Activated T-cell treated with anti-CD3 and anti-CD28 coated beads, Interleukin-2, amount 50 U/mL, for 1 hour (primary cell): ENCODE data around the gene OCLN.
"Not testable (repeated sequence)": the region's sequence is repeated elsewhere in the genome, so short reads cannot be mapped to it uniquely, and the experiment has no call there.

Experiments
- DNase-seq: peaks from one replicate; pipeline ENCODE4 v3.0.0-alpha.2; 2020

Gene OCLN

GRCh38 chr5:69492923-69493395 is 369 bp downstream of the OCLN start:
- no peak for DNase-seq

DNA sequence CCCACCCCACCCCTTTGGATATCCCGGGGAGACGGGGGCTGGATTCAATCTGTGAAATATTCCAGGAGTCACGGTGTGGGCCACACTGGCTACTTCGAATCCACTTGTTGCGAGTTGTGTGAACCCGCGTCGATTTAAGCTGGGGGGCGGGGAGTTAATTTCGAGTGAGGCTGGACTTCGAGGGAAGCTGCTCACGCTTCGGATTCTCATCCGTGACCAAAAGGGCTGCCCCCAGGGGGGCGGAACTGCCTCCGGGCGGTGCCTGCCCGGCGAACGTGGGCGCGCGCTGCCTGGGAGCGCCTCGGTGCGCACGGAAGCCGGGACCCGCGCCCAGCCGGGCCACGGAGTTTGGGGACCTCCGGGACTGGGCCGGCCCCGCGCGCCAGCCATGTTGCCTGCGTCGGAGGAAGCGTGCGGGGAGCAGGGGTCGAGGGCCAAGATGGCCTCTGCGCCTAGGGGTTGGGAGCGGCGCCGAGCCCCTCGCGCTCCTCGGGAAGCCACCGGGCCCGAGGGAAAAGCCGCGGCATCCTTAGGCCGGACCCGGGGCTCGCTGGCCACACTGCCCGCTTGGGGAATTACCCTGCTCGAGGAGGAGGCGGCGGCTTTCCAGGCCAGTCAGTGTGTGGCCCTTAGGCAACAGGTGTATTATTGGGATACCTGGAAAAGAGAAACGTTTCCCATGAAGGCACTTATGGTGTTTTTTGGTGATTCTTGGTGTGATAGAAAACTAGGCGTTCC is 975 bp downstream of the OCLN start:
- DNase-seq: no peak

DNA sequence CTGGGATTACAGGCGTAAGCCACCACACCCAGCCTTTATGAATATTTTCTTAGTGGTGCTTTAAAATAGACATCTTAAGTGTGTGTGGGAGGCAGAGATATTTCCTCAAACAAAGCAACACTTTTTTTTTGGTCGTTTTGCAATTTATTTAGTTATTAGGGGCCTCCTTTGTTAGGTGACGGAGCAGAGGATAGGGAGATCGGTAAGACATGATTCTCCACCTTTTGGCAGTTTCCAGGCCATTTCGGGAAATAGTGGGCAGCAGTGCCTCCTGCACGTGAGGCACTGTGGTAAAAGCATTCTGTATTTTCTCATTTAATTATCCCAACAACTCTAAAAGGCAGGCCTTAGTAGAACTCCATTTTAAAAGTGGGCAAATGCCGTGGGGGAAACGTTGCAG is 1.9 kb downstream of the OCLN start:
- DNase-seq: no peak

GRCh38 chr5:69497006-69497520 is 4.5 kb downstream of the OCLN start:
- DNase-seq: no peak

DNA sequence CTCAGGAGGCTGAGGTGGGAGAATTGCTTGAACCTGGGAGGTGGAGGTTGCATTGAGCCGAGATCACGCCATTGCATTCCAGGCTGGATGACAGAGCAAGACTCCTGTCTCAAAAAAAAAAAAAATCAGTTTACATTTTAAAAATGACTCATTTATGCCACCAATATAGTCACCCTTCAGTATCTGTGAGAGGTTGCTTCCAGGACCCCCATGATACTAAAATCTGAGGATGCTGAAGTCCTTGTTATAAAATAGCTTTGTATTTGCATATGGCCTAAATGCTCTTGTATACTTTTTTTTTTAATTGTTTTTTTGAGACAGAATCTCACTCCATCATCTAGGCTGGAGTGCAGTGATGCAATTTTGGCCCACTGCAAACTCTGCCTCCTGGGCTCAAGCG is 5.8 kb downstream of the OCLN start:
- no peak for DNase-seq

GRCh38 chr5:69502367-69502766 is 9.8 kb downstream of the OCLN start:
- no peak for DNase-seq

DNA sequence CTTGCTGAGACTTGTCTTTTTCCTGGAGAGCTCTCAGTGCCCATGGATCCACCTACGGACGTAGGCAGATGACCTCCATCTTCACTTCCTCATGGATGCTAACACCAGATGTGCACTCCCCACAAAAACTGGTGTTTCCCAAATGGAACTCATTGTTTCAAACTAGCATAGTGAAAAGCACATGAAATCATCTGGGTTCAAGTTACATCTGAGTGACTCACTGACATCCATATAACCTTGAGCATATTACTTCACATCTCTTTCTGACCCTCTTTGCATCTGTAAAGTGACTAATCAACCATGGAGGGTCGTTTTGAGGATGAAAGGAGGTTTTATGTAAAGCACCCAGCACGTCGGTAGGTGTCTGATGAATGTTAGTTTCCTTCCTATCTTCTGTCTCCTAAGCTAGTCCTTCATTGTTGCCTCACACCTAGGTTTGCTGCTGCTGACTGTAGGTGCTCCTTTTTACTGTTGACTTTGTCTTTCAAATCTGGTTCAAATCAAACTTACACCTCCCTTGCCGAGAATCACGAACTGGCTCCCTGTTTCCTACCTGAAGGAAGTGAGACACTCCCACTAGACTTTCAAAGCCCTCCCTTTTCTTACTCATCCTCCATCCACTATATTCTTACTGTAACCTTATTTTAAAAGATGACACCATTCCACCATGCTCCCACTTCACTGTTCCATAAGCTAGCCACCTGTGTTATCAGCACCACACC is 10.3 kb downstream of the OCLN start:
- no peak for DNase-seq

DNA sequence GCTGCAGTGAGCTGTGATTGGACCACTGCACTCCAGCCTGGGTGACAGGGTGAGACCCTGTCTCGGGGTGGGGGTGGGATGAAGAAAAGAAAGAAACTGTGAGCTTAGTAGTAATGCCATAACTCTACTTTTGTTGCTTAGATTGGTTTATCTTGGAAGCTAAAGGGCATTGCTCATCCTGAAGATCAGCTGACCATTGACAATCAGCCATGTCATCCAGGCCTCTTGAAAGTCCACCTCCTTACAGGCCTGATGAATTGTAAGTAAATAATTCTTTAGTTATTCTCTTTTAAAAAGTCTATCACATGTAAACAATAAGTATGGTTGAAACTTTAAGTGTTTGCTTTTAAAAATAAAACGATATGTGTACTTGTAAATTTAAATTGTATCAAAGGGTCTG is 11.4 kb downstream of the OCLN start:
- DNase-seq: no peak

GRCh38 chr5:69505306-69505705 is 12.7 kb downstream of the OCLN start:
- no peak for DNase-seq

DNA sequence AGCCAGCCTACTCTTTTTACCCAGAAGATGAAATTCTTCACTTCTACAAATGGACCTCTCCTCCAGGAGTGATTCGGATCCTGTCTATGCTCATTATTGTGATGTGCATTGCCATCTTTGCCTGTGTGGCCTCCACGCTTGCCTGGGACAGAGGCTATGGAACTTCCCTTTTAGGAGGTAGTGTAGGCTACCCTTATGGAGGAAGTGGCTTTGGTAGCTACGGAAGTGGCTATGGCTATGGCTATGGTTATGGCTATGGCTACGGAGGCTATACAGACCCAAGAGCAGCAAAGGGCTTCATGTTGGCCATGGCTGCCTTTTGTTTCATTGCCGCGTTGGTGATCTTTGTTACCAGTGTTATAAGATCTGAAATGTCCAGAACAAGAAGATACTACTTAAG is 16.6 kb downstream of the OCLN start:
- no peak for DNase-seq

DNA sequence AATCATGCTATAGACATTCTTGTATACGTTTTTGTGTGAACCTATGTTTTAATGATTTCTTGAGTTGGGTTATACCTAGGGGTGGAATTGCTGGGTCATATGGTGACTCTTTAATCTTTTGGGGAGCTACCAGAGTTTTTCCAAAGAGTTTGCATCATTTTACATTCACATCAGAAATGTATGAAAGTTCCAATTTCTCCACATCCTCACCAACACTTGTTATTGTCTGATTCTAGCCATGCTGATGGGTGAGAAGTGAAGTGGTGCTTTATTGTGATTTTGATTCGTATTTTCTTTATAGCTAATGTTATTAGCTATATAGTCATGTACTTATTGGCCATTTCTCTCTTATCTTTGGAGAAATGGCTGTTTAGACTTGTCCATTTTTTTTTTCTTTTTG is 18.1 kb downstream of the OCLN start:
- no peak for DNase-seq

GRCh38 chr5:69512740-69513260 is 20.2 kb downstream of the OCLN start:
- no peak for DNase-seq

- DNase-seq: not testable (repeated sequence)
These were observed 23.0 kb downstream of the OCLN start for GRCh38 chr5:69515570-69515969.

DNA sequence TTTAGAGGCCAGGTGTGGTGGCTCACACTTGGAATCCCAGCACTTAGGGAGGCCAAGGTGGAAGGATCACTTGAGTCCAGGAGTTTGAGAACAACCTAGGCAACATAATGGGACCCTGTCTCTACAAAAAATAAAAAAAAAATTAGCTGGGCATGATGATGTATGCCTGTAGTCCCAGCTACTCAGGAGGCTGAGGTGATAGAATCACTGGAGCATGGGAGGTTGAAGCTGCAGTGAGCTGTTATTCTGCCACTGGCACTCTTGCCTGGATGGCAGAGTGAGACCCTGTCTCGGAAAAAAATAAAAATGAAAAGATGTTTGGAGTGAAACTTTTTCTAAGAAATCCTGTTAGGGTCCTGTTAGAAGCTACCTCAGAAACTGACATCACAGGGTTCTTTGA is 24.2 kb downstream of the OCLN start:
- no peak for DNase-seq

DNA sequence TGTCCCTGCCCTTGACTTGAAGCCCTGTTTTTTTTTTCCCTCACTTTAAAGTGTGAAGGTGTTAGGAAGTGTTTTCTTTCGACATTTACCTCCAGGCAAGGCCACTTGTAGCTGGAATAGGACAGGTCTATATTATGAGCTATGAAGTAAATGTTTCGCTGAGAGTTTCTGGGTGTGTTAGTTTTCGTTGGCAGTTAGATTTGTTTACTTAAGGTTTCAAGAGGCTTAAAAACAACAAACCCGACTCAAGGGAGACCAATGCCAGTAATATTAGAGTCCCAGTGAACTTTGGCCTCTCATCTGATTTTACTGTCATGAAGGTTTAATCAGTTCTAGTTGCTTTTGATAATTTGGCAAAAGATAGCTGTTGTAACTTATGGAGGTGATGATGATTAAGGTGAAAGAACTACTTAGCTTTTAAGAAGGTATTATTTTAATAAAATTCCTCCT is 25.2 kb downstream of the OCLN start:
- DNase-seq: no peak

DNA sequence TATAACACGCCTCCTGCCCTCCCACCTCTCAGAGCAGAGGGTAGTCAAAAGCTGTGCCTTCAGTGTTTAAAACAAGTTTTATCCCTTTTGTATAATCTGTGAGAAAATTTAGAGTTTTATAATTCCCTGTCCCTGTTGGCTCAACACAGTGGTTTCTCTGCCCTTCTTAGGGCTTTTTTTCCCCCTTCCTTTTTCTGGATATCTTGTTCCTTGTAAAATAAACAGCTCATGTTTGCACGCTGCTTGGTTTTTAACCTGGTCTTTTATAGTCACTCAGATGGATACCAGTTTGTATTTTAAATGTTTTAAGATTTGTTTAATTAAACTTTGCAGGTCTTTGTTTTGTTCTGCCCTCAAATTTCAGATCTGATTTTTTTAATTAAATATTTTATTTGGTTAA is 26.7 kb downstream of the OCLN start:
- DNase-seq: no peak

DNA sequence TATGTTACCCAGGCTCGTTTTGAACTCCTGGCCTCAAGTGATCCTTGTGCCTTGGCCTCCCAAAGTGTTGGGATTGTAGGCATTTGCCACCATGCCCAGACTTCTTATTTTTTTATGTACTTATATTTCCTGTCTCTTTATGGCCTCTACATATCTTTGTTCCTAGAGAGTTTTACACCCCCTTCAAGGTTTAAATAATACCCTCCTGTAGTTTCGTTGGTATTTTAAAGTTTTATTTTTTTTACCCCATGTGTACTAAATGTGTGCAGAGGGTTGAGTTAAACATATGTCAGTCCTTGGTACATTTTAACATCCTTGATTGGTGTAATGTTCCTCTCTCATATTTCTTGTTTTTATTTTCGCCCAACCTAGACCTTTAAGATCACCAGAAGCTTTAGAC is 29.4 kb downstream of the OCLN start:
- DNase-seq: no peak

DNA sequence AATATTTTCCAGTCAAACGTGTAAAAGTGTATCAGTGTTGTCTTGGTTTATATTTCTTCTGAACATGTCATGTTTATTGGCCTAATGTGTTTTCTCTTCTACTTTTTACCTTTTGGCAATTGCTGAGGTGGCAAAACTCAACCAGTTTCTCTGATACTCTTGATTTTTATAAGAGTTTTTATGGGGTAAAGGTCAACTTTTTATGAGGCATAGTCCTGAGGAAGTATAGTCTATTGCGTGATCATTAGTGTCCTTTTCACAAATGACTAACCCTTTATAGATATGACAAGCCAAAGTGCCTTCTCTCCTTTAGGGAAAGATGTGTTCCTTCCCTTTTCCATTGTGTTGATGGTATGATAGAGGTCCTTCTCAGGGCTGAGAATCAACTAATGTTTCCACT is 32.9 kb downstream of the OCLN start:
- DNase-seq: no peak

GRCh38 chr5:69526660-69527059 is 34.1 kb downstream of the OCLN start:
- no peak for DNase-seq

- DNase-seq: no peak
These were observed 34.7 kb downstream of the OCLN start for GRCh38 chr5:69527128-69527770.

GRCh38 chr5:69528035-69528434 is 35.4 kb downstream of the OCLN start:
- no peak for DNase-seq

GRCh38 chr5:69528609-69529008 is 36.0 kb downstream of the OCLN start:
- DNase-seq: no peak
